IMR-90 (cell line): Measurements from ENCODE around the gene CYP19A1.

Source experiments
- BHLHE40 ChIP-seq: fragments of 150-350 bp; IDR thresholded peaks from 2 replicates; pipeline ENCODE4 v1.6.1; 2016; ENCODE audit warnings: mild to moderate bottlenecking, low read depth, low read length
- POLR2A ChIP-seq: IDR thresholded peaks from 2 replicates; pipeline ENCODE4 v1.6.1; 2012; ENCODE audit warnings: mild to moderate bottlenecking, low read depth, low read length
- RAD21 ChIP-seq: IDR thresholded peaks from 2 replicates; pipeline ENCODE4 v1.6.1; 2012; ENCODE audit warnings: low read length, improper control_type of control experiment
- RFX5 ChIP-seq: IDR thresholded peaks from 2 replicates; pipeline ENCODE4 v1.8.0; 2012; ENCODE audit warnings: low read depth, mild to moderate bottlenecking, low read length, moderate library complexity
- SMC3 ChIP-seq: fragments of 150-350 bp; IDR thresholded peaks from 2 replicates; pipeline ENCODE4 v1.6.1; 2016; ENCODE audit warnings: low read depth, mild to moderate bottlenecking, antibody characterized with exemption, low read length, moderate library complexity
- TF ChIP-seq, protein P1 (sequence below): conservative IDR thresholded peaks from 2 replicates; pipeline ENCODE4 v1.5.1; 2012; ENCODE audit warnings: mild to moderate bottlenecking, low read depth, low read length, improper control_type of control experiment
- TF ChIP-seq, protein P2 (sequence below): fragments of 150-350 bp; IDR thresholded peaks from 2 replicates; pipeline ENCODE4 v1.6.1; 2017; ENCODE audit warnings: mild to moderate bottlenecking, antibody characterized with exemption, low read length, low read depth
- TF ChIP-seq, protein P3 (sequence below): fragments of 150-350 bp; IDR thresholded peaks from 2 replicates; pipeline ENCODE4 v1.6.1; 2016; ENCODE audit warnings: low read depth, mild to moderate bottlenecking, low read length, moderate library complexity, borderline replicate concordance

DNA sequence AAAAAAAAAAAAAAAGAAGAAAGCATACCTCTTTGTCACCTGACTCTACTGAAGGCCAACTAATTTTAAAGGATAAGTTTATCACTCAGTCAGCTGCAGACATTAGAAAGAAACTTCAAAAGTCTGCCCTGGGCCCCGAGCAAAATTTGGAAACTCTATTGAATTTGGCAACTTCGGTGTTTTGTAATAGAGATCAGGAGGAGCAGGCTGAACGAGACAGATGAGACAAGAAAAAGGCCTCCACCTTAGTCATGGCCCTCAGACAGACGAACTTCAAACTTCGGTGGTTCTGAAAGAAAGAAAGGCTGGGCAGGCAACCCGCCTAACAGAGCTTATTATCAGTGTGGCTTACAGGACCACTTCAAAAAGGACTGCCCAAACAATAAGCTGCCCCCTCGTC lies 21.6 kb upstream of the CYP19A1 start:
- TF ChIP-seq, protein P1, sequence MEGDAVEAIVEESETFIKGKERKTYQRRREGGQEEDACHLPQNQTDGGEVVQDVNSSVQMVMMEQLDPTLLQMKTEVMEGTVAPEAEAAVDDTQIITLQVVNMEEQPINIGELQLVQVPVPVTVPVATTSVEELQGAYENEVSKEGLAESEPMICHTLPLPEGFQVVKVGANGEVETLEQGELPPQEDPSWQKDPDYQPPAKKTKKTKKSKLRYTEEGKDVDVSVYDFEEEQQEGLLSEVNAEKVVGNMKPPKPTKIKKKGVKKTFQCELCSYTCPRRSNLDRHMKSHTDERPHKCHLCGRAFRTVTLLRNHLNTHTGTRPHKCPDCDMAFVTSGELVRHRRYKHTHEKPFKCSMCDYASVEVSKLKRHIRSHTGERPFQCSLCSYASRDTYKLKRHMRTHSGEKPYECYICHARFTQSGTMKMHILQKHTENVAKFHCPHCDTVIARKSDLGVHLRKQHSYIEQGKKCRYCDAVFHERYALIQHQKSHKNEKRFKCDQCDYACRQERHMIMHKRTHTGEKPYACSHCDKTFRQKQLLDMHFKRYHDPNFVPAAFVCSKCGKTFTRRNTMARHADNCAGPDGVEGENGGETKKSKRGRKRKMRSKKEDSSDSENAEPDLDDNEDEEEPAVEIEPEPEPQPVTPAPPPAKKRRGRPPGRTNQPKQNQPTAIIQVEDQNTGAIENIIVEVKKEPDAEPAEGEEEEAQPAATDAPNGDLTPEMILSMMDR: no peak
- TF ChIP-seq RAD21 (no peak), POLR2A (no peak), BHLHE40 (no peak), SMC3 (no peak), RFX5 (no peak)
- TF ChIP-seq, protein P2, sequence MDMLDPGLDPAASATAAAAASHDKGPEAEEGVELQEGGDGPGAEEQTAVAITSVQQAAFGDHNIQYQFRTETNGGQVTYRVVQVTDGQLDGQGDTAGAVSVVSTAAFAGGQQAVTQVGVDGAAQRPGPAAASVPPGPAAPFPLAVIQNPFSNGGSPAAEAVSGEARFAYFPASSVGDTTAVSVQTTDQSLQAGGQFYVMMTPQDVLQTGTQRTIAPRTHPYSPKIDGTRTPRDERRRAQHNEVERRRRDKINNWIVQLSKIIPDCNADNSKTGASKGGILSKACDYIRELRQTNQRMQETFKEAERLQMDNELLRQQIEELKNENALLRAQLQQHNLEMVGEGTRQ: no peak
- TF ChIP-seq, protein P3, sequence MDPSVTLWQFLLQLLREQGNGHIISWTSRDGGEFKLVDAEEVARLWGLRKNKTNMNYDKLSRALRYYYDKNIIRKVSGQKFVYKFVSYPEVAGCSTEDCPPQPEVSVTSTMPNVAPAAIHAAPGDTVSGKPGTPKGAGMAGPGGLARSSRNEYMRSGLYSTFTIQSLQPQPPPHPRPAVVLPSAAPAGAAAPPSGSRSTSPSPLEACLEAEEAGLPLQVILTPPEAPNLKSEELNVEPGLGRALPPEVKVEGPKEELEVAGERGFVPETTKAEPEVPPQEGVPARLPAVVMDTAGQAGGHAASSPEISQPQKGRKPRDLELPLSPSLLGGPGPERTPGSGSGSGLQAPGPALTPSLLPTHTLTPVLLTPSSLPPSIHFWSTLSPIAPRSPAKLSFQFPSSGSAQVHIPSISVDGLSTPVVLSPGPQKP: no peak
